Measurements from ENCODE around the gene NFASC.

NFASC gene

DNA sequence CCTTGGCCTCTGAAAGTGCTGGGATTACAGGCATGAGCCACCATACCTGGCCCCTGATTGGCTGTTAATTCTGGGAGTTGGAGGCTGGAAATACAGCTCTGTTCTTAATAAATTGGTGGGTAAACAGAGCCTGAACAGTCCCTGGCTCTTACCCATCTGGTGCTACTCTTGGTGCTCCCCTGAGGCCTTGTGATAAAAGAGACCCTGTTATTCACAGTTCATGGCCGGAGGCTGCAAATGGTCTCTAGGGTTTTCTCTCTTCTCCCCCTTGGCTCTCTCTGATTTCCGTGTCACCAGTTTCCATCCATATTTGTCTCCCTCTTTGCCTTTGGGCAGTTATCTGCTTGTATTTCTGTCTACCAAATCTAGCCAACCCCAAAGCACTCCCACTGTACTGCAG is 17.2 kb downstream of the NFASC start:
- in situ Hi-C loops (cut with HindIII; ENCODE audit: low sequenced_read_pairs): no loop called here

DNA sequence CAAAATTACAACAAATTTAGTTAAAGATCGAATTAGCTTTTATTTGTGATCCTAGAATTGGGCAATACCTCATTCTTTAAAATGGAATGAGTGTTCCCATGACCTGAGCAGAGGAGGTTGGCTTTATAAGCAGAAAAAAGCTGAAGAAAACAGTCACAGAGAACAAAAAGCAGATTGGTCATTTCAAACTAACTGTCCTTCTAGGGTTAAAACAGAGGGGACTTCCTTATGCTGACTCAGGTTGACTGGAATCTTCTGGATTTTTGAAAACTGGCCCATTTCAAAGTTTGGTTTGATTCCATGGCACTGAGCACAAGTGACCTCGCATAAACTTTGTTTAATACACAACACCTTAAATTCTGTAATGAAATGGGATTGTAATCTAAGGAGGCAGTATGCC is 17.6 kb downstream of the NFASC start:
- in situ Hi-C loops (cut with HindIII; ENCODE audit: low sequenced_read_pairs): no loop called here

- in situ Hi-C loops (cut with HindIII; ENCODE audit: low sequenced_read_pairs): loop anchor here (5.0 kb wide), 1 partner anchor 43 kb away; no protein-coding TSS in a partner anchor
These were observed 19.2 kb downstream of the NFASC start for GRCh38 chr1:204889681-204890383.

DNA sequence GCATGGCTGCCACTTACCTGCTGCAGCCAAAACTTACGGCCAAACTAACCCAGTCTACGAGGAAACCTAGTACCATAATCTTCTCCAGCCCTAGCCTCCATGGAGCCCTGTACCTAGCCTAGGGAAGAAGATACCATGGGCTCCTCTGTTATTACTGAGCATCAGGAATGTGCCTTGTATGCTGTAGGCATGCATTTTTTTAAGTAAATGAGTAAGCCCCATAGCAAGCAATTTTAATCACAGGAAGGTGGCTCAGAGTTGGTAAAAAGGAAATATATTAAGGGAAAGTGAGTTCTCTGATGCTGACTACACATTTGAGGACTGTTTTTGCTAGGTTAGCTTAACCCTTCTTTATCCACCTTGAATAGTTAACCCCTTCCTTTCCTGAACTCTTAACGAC is 21.2 kb downstream of the NFASC start:
- in situ Hi-C loops (cut with HindIII; ENCODE audit: low sequenced_read_pairs): loop anchor here (5.0 kb wide), 1 partner anchor 45 kb away; no protein-coding TSS in a partner anchor

DNA sequence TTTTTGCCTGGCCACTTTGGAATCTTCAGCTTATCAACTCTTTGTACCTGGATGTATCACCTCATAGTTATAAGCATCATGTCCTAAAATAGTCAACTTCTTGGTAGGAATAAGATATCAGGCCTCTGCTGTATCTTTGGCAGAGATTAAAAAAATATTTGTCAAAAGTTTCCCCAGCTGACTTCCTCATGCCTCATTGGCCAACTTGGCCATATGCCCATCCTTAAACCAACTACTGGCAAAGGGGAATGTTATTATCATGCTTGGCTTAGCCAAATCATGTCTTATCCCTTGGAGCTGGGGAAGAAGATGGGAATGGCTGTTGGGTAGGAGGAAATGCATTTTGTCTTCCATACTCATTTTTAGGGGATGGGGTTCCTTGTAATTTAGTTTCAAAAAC is 23.4 kb downstream of the NFASC start:
- in situ Hi-C loops (cut with HindIII; ENCODE audit: low sequenced_read_pairs): loop anchor here (5.0 kb wide), 1 partner anchor 47 kb away; no protein-coding TSS in a partner anchor

DNA sequence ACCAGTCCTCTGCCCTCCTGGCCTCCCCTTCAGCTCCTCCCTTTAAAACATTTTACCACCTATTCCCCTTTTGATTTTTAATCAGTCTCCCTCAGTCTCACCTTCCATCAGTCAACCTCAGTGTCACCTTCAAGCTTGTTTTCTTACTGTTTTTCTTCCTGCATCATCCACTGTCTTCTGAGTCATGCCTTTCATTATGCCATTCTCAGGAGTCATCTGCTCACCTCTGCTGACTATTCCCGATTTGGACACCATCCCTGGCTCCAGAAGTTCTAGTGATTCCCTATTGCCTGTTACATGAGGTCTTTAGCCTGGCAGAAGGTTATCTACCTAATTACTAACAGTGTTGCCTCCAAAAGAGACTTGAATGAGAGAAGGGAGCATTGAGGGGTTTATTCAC is 23.9 kb downstream of the NFASC start:
- in situ Hi-C loops (cut with HindIII; ENCODE audit: low sequenced_read_pairs): loop anchor here (5.0 kb wide), 1 partner anchor 47 kb away; no protein-coding TSS in a partner anchor

- in situ Hi-C loops (cut with HindIII; ENCODE audit: low sequenced_read_pairs): no loop called here
These were observed 25.4 kb downstream of the NFASC start for GRCh38 chr1:204896023-204896422.

- in situ Hi-C loops (cut with HindIII; ENCODE audit: low sequenced_read_pairs): no loop called here
These were observed 26.3 kb downstream of the NFASC start for GRCh38 chr1:204896787-204897469.

DNA sequence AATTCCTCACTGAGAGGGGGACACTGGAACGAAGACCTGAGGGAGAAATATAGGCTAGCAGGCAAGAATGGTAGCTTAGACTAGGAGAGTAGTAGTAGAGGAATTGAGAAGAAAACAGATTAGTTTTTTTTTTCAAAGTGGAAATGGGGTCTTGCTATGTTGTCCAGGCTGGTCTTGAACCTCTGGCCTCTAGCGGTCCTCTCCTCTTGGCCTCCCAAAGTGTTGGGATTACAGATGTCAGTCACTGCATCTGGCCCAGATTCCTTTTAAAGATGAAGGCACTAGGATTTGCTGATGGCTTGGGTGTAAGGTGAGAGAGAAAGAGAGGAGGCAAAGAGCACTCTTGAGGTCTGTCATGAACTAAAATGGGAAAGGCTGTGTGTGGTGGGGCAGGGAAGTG is 30.1 kb downstream of the NFASC start:
- in situ Hi-C loops (cut with HindIII; ENCODE audit: low sequenced_read_pairs): no loop called here

DNA sequence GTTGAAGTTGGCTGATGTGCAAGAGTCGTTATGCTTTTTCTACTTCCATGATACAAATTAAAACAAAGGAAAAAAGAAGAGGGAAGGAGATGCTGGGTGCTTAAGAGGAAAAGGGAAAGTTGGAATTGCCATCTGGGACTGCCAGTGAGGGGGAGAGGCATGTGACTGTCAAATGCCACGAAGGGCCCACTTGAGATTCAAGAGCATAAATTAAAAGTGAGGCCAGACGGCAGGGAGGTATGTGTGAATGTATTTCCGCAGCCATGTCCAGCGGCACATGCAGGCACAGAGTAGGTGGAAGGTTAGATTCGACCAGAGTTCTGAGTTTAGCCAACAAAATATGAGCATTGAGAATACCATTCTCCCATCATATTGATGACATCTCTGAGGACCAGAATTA is 32.0 kb downstream of the NFASC start:
- in situ Hi-C loops (cut with HindIII; ENCODE audit: low sequenced_read_pairs): no loop called here

- in situ Hi-C loops (cut with HindIII; ENCODE audit: low sequenced_read_pairs): no loop called here
These were observed 33.7 kb downstream of the NFASC start for GRCh38 chr1:204904228-204904810.

DNA sequence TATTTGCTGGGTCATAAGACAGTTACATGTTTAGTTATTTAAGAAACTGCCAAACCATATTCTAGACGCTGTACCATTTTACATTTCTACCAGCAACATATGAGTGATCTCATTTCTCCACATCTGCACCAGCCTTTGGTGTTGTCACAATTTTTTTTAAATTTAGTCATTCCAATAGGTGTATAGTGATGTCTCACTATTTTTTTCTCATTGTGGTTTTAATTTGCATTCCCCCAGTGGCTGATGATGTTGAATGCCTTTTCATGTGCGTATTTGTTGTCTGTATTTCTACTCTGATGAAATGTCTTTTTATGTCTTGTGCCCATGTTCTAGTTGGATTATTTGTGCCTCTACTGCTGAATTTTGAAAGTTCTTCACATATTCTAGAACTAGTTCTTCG is 38.4 kb downstream of the NFASC start:
- in situ Hi-C loops (cut with HindIII; ENCODE audit: low sequenced_read_pairs): no loop called here

DNA sequence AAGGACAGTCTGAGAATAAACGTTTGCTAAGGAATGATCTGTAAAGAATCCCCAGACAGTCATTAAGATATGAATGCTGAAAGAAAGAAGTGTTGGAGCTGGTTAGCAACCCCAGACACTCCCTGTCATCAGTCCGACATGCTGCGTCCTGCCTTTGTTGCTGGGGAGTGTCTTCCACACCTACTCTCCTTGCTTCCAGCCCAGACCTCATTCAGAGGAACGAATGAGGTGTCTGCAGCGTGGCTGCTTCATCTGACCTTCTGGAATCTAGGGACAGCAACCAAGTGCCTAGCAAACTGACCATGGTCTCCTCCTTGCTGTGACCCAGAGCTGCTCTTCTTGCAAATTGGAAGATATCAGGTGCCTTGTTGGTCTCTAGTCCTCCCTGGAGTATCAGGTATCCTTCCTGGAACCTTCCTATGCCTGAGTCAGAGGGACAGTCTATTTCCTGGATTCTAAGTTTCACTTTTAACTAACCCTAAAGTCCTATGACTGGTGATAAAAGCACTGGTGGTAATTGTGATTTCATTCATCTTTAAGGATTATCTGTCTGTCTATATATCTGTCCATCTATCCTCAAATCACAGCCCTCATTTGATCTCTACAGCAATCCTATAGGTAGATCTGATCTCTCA is 45.3 kb downstream of the NFASC start:
- in situ Hi-C loops (cut with HindIII; ENCODE audit: low sequenced_read_pairs): no loop called here

DNA sequence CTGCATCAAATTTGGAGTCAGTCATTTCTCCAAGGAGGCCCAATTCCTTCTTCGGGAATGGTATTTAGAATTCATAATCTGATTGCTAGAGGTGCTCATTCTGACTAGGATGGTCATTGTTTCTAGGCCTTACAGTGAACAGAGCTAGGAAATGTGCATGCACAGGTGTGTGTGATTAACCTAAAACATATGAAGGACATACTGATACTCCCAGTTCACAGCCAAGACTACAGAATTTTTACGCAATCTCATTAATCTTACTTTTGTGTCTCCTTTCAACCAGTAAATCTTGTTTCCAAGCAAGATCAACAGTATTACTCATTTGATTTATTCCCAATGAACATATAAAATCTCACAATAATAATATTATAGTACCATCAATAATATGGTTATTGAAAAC is 47.1 kb downstream of the NFASC start:
- in situ Hi-C loops (cut with HindIII; ENCODE audit: low sequenced_read_pairs): no loop called here

DNA sequence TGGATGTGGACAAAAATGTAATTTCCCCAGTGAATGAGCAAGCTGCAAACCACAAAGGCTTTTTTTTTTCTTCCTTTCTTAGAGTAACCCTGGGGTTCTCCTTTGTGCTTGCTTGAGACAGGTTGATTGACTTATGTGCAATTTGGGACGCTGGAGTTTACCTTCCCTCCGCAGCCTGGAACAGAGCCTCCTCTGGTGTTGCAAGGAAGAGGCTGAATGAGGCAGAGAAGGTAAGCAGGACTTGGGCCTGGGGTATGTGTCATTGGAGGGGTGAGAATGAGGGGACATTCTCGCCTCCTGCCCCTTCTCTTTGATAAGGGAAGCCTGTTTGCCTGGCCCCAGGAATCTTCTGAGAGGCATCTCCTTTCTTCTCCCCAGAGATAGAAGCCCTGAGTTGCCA is 49.8 kb downstream of the NFASC start:
- in situ Hi-C loops (cut with HindIII; ENCODE audit: low sequenced_read_pairs): no loop called here

DNA sequence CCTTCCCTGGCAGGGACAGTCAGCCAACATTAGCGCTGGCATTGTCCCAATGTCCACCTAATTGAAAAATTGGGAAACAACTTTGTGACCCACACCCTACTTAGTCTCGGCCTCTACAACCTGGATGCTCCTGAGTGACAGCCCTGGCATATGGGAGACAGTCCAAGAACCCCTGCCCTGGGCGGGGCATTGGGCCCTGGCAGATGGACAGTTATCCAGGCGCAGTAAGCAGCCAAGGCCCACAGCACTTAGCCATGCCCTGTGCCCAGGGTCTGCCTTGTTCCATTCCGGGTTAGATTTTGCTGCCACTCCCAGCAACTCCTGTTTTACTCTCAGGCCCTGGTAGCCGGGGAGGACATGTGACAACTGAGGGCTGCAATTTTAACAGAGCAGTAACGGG is 50.3 kb downstream of the NFASC start:
- in situ Hi-C loops (cut with HindIII; ENCODE audit: low sequenced_read_pairs): no loop called here

- in situ Hi-C loops (cut with HindIII; ENCODE audit: low sequenced_read_pairs): no loop called here
These were observed 51.3 kb downstream of the NFASC start for GRCh38 chr1:204921855-204922516.

DNA sequence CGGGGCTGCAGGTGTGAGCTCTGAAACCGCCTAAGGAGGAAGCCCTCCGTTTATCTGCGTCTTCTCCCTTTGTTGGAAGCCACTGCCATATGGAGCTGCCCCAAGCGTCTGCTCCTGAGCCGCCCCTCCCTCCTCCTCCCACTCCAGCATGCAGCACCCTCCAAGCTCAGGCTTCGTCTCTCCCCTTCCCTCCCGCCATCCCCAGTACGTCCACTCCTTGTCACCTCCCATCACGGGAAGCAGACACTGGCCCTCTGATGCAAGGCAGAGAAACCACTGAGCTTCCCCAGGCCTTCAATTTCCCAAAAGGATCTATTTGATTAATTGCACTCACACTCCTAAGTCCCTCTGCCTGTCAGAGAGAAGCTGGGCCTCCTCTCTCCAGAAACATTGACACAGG is 52.5 kb downstream of the NFASC start:
- in situ Hi-C loops (cut with HindIII; ENCODE audit: low sequenced_read_pairs): no loop called here

- in situ Hi-C loops (cut with HindIII; ENCODE audit: low sequenced_read_pairs): no loop called here
These were observed 53.0 kb downstream of the NFASC start for GRCh38 chr1:204923626-204924012.

DNA sequence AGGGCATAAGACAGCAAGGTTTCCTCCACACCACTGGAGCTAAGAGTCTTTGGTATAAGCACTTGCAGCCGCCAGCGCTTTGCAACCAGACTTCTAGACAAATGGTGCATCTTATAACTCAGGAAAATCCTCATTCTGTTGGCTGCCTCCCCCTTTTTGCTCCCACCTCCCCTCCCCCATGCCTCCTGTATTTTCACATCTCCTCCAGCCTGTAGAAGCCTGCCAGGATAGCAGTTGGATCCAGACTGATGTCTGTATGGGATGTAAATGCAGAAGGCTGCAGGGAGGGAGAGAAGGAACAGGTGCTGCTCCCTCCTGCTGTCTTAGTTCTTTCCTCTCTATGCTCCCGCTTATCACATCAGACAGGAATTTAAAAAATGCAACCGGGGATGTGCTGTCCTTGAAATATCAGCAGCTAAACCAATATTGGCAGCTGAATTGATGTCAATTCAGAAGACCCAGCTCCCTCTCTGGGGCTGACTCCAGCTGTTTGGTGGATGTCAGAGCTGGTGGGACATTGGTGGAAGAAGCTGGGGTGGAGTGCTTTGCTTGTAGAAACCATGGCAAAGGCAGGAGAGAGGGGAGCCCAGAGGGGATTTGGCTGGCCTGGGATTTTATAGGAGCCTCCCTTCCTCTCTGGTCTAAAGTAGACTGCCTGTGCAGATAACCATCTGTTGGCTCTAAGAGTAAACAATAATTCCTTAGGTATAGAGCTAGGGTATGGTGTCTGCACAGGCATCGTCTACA is 53.5 kb downstream of the NFASC start:
- in situ Hi-C loops (cut with HindIII; ENCODE audit: low sequenced_read_pairs): no loop called here

All from DLD1 (cell line).